HepG2 (cell line): Measurements from ENCODE around the gene GPATCH8. TPM values are rescaled to one million over a fixed set of nuclear protein-coding genes. Genes with fewer than 3 reads are reported as not detected.
A peak's percentile ranks its signal among the peaks of the same experiment; 100 is the strongest.

ENCODE experiments used
- ARID2 ChIP-seq: sonication (generic); formaldehyde crosslinking; IDR thresholded peaks from 2 replicates; pipeline ENCODE4 v1.8.1; 2022; ENCODE audit warnings: mild to moderate bottlenecking, missing genetic modification reagents, borderline replicate concordance
- CENPBD1 ChIP-seq: sonication (generic); formaldehyde crosslinking; IDR thresholded peaks from 2 replicates; pipeline ENCODE4 v1.8.0; 2022; ENCODE audit warnings: missing genetic modification reagents, low read depth, mild to moderate bottlenecking, borderline replicate concordance
- DDIT3 ChIP-seq: sonication (generic); formaldehyde crosslinking; IDR thresholded peaks from 2 replicates; pipeline ENCODE4 v1.4.0; 2020; ENCODE audit warnings: mild to moderate bottlenecking, missing genetic modification reagents
- ELK4 ChIP-seq: sonication (generic); formaldehyde crosslinking; IDR thresholded peaks from 2 replicates; pipeline ENCODE4 v1.9.0; 2021; ENCODE audit warnings: missing genetic modification reagents, borderline replicate concordance
- FOXP1 ChIP-seq, 2 experiments: fragments of 450-650 bp in 1 of 2; IDR thresholded peaks; 2 replicates each; pipeline ENCODE4 v1.6.1; 2017 to 2018; ENCODE audit warnings: antibody characterized with exemption in 1 of 2
- GLMP ChIP-seq: sonication (generic); formaldehyde crosslinking; IDR thresholded peaks from 2 replicates; pipeline ENCODE4 v1.9.0; 2021; ENCODE audit warnings: missing genetic modification reagents, mild to moderate bottlenecking, borderline replicate concordance
- MBD4 ChIP-seq: IDR thresholded peaks from 2 replicates; pipeline ENCODE4 v1.6.1; 2012; ENCODE audit warnings: low read length, inconsistent platforms, borderline replicate concordance
- MTA3 ChIP-seq: sonication (generic); formaldehyde crosslinking; IDR thresholded peaks from 2 replicates; pipeline ENCODE4 v1.4.0; 2020; ENCODE audit warnings: missing genetic modification reagents
- MXD4 ChIP-seq: IDR thresholded peaks from 2 replicates; pipeline ENCODE4 v1.6.1; 2016; ENCODE audit warnings: mild to moderate bottlenecking, missing biosample characterization, missing genetic modification reagents
- NAIF1 ChIP-seq: sonication (generic); formaldehyde crosslinking; IDR thresholded peaks from 2 replicates; pipeline ENCODE4 v1.5.0; 2020; ENCODE audit warnings: mild to moderate bottlenecking, missing genetic modification reagents, borderline replicate concordance
- NFKB2 ChIP-seq: sonication (generic); formaldehyde crosslinking; IDR thresholded peaks from 2 replicates; pipeline ENCODE4 v1.4.0; 2020; ENCODE audit warnings: missing genetic modification reagents, borderline replicate concordance
- PAF1 ChIP-seq: IDR thresholded peaks from 2 replicates; pipeline ENCODE4 v1.6.1; 2016; ENCODE audit warnings: missing genetic modification reagents, missing compliant biosample characterization
- REXO4 ChIP-seq: sonication (generic); formaldehyde crosslinking; IDR thresholded peaks from 2 replicates; pipeline ENCODE4 v1.8.0; 2022; ENCODE audit warnings: missing genetic modification reagents, mild to moderate bottlenecking, borderline replicate concordance
- RNF2 ChIP-seq: fragments of 450-650 bp; conservative IDR thresholded peaks from 2 replicates; pipeline ENCODE4 v1.6.1; 2016; ENCODE audit warnings: low read depth
- SOX6 ChIP-seq, 2 experiments: fragments of 450-650 bp in 1 of 2; sonication (generic) in 1 of 2; formaldehyde crosslinking in 1 of 2; IDR thresholded peaks; 2 replicates each; pipeline versions ENCODE4 v1.4.0 to v1.6.1; 2017 to 2020; ENCODE audit warnings: antibody characterized with exemption in 1 of 2, mild to moderate bottlenecking in 1 of 2, missing genetic modification reagents in 1 of 2
- TEAD3 ChIP-seq: optimal IDR thresholded peaks from 2 replicates; pipeline ENCODE3; 2016; ENCODE audit warnings: borderline replicate concordance
- TRIM24 ChIP-seq: sonication (generic); formaldehyde crosslinking; IDR thresholded peaks from 2 replicates; pipeline ENCODE4 v1.8.0; 2022; ENCODE audit warnings: mild to moderate bottlenecking, missing genetic modification reagents
- ZBTB21 ChIP-seq: sonication (generic); formaldehyde crosslinking; IDR thresholded peaks from 2 replicates; pipeline ENCODE4 v1.4.0; 2020; ENCODE audit warnings: missing genetic modification reagents
- ZHX2 ChIP-seq, 2 experiments: sonication (generic) in 1 of 2; formaldehyde crosslinking in 1 of 2; IDR thresholded peaks; 2 replicates each; pipeline versions ENCODE4 v1.6.1 to v1.9.0; 2014 to 2022; ENCODE audit warnings: antibody characterized with exemption in 1 of 2, borderline replicate concordance in 1 of 2, inconsistent platforms in 1 of 2, low read depth in 1 of 2, missing genetic modification reagents in 1 of 2
- ZNF724P ChIP-seq: sonication (generic); formaldehyde crosslinking; IDR thresholded peaks from 2 replicates; pipeline ENCODE4 v1.8.0; 2022; ENCODE audit warnings: missing genetic modification reagents, borderline replicate concordance
- ZNF75D ChIP-seq: sonication (generic); formaldehyde crosslinking; IDR thresholded peaks from 2 replicates; pipeline ENCODE4 v1.8.1; 2023; ENCODE audit warnings: missing genetic modification reagents, mild to moderate bottlenecking, borderline replicate concordance
- polyA plus RNA-seq, 8 experiments: library from polyadenylated mRNA; depleted of rRNA in 3 of 8; stranded (reverse) in 7 of 8; unstranded in 1 of 8; fragments of >200 nt; fragmentation: Illumina TruSeq in 4 of 8; extraction: Trizol in 4 of 8; gene quantifications; 2 replicates each; pipeline versions ENCODE4 v1.2.1 to v1.2.3, GENCODE V29; 2011 to 2016; ENCODE audit warnings: low read depth in 4 of 8, missing spikeins in 1 of 8, mixed read lengths in 1 of 8; ENCODE audit not compliant: insufficient read depth in 1 of 8
- total RNA-seq, 5 experiments: library from RNA; depleted of rRNA; stranded (reverse); fragments of >200 nt; fragmentation: Illumina TruSeq; extraction: Trizol; gene quantifications; 2 replicates each; pipeline ENCODE4 v1.2.3, GENCODE V29; 2016; ENCODE audit warnings: low read depth in 1 of 5

GPATCH8 gene
- total and polyA plus RNA-seq, 2 of the 13 experiments (the other 11 are each of a cell fraction or from before 2014, with no cell fraction given) = 20.7 to 21.5 TPM

- TF ChIP-seq ZHX2 (IDR thresholded peaks at IDR 0.05; ENCODE audit: low read depth) = no peak
- TF ChIP-seq ZHX2 (CRISPR knock-in tag; IDR thresholded peaks at IDR 0.05; ENCODE audit: borderline replicate concordance) = no peak
- TF ChIP-seq MTA3 (CRISPR knock-in tag) = no peak
- TF ChIP-seq DDIT3 = no peak
- no peak for TF ChIP-seq ZBTB21 (CRISPR knock-in tag)
- no peak for TF ChIP-seq NFKB2
- TF ChIP-seq MXD4 (CRISPR knock-in tag) = no peak
- TF ChIP-seq NAIF1 (CRISPR knock-in tag) = no peak
- peak; percentile 22 for TF ChIP-seq TEAD3
- TF ChIP-seq MBD4 = no peak
- TF ChIP-seq PAF1 (CRISPR knock-in tag) = no peak
- no peak for TF ChIP-seq CENPBD1 (CRISPR knock-in tag)
- TF ChIP-seq TRIM24 (CRISPR knock-in tag) = 0 out of 2 replicates have a peak, but pooled peaks have one; percentile 6
- TF ChIP-seq SOX6 (IDR thresholded peaks at IDR 0.05) = no peak
- peak; percentile 49; the same call in 1 of the 2 replicates for TF ChIP-seq SOX6 (CRISPR knock-in tag; IDR thresholded peaks at IDR 0.05)
- TF ChIP-seq RNF2 = 0 out of 2 replicates have a peak, but pooled peaks have one; percentile 40
- no peak for TF ChIP-seq ARID2 (CRISPR knock-in tag)
- TF ChIP-seq REXO4 (CRISPR knock-in tag) = no peak
- TF ChIP-seq ZNF724P (CRISPR knock-in tag) = no peak
- TF ChIP-seq ZNF75D (CRISPR knock-in tag) = no peak
- TF ChIP-seq FOXP1 (IDR thresholded peaks at IDR 0.05) = no peak; the same call in 1 of the 2 replicates
- TF ChIP-seq FOXP1 (CRISPR knock-in tag; IDR thresholded peaks at IDR 0.05) = no peak
- no peak for TF ChIP-seq GLMP (CRISPR knock-in tag)
- no peak for TF ChIP-seq ELK4 (CRISPR knock-in tag)
These were observed 49.2 kb upstream of the GPATCH8 start (continued) for GRCh38 chr17:44552361-44552760.
